Astrocyte of the spinal cord (primary cell): ENCODE results near the gene RYR3.

ENCODE experiments used
- DNase-seq: peaks from one replicate; pipeline ENCODE4 v3.0.0; 2011; ENCODE audit warnings: low read depth, low spot score
- H3K4me3 ChIP-seq: 2 replicates; pipeline ENCODE4 v1.5.1; 2011; ENCODE audit warnings: low read depth, mild to moderate bottlenecking, low read length, moderate library complexity
- in situ Hi-C: cut with HindIII; loops from 2 replicates; pipeline ENCODE4 v1.10.0; 2017; ENCODE audit warnings: low sequenced_read_pairs
- TF ChIP-seq, protein P1 (sequence below): IDR thresholded peaks from 2 replicates; pipeline ENCODE4 v1.5.1; 2012; ENCODE audit warnings: low read depth, mild to moderate bottlenecking, low read length, inconsistent platforms

RYR3 gene

GRCh38 chr15:33768670-33769190 lies 458.0 kb downstream of the RYR3 start:
- TF ChIP-seq, protein P1, sequence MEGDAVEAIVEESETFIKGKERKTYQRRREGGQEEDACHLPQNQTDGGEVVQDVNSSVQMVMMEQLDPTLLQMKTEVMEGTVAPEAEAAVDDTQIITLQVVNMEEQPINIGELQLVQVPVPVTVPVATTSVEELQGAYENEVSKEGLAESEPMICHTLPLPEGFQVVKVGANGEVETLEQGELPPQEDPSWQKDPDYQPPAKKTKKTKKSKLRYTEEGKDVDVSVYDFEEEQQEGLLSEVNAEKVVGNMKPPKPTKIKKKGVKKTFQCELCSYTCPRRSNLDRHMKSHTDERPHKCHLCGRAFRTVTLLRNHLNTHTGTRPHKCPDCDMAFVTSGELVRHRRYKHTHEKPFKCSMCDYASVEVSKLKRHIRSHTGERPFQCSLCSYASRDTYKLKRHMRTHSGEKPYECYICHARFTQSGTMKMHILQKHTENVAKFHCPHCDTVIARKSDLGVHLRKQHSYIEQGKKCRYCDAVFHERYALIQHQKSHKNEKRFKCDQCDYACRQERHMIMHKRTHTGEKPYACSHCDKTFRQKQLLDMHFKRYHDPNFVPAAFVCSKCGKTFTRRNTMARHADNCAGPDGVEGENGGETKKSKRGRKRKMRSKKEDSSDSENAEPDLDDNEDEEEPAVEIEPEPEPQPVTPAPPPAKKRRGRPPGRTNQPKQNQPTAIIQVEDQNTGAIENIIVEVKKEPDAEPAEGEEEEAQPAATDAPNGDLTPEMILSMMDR, result no peak
- in situ Hi-C loops, result no loop called here
- H3K4me3 ChIP-seq, result no peak overlapping the region
- DNase-seq, result no peak

DNA sequence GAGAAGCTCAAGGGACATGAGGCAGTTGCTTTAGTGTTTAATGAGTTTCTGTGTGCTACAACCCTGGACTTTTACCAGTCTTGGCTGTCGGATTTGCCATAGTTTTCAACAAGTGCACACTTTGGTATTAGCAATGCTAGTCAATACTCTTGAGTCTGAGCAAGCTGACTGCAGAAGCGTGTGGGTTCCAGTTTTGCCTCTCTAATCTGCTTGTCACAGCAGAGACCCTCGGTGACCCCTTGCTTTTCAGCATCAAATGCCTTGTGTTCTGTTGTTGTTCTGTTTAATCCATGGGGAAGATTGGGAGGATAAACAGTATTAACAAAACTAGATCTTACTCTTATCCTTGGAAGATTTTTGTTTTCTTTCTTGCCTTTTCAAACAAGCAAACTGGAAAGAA lies 463.2 kb downstream of the RYR3 start:
- in situ Hi-C loops, result no loop called here
- DNase-seq, result no peak
- TF ChIP-seq, protein P1, result no peak
- no peak overlapping the region for H3K4me3 ChIP-seq

DNA sequence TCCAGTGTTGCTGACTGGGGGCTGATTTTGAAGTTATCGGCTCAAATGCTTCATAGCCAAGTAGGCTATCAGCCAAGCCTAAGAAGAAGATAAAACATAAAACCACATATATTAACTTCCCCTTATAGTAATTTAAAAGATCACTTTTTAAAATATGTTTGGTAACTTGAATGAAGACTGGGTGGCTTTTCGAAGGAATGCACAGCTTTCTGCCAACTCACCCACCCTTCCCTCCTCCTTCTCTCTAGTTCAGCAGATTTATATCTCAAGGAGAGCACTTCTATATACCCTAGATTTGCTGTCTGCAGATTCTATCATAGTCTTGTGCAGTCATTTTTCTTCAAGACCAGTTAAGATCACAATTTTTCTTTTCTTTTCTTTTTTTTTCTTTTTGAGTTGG lies 468.1 kb downstream of the RYR3 start:
- in situ Hi-C loops, result no loop called here
- TF ChIP-seq, protein P1, result no peak
- no peak for DNase-seq
- H3K4me3 ChIP-seq, result no peak overlapping the region

DNA sequence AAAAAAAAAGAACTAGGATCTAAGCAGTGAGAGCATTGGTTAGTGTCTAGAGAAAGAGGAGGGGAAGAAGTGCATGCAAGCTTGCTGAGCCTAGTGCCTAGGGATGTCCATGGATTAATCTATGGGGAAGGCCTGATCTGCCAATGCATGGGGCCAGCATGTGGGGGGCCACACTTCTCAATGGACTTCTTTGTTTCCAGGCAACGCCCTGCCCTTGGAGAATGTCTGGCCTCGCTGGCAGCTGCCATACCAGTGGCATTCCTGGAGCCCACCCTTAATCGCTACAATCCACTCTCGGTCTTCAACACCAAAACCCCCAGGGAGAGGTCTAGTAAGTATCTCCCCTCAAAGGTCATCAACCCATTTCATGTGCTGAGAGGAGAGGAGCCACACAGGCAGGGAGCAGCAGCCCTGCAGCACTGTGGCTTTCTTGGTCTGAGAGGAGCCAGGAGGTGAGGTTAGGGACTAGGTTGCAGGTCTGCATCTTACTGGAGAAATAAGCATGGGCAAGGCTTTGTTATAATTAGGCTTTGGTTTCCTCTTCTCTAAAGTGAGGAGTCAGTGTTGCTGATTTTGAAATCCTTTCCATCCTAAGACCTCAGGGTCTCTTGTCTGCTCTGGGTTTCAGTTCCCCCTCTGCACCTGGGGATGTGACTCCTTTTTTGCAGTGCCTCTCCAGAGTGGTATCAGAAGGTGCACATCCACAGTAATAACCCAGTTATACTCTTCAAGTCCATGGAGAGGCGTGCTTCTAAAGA lies 469.4 kb downstream of the RYR3 start:
- TF ChIP-seq, protein P1, result no peak
- no peak for DNase-seq
- in situ Hi-C loops, result no loop called here
- H3K4me3 ChIP-seq, result no peak overlapping the region

DNA sequence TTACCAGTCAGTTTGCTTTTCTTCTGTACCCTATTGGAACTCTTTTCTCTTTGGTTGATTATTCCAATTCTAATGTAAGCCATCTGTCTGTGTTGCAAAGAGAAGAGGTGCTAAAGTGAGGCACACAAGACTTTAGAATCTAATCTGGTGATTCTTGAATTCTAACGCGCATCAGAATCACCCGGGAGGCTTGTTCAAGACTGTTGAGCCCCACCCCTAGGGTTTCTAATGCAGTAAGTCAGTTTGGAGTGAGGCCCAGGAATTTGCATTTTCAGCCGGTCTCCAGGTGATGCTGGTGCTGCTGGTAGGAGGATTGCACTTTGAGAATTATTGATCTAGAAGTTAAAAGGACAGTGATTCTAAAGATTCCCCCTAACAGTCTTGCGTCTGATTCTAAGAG lies 472.2 kb downstream of the RYR3 start:
- H3K4me3 ChIP-seq, result no peak overlapping the region
- TF ChIP-seq, protein P1, result no peak
- in situ Hi-C loops, result no loop called here
- DNase-seq, result no peak

- TF ChIP-seq, protein P1, result no peak
- no peak for DNase-seq
- in situ Hi-C loops, result no loop called here
- H3K4me3 ChIP-seq, result no peak overlapping the region
Observed at GRCh38 chr15:33785366-33785765, 474.6 kb downstream of the RYR3 start.
